ENCODE data around the gene ZNF888. TPM values are rescaled to one million over a fixed set of nuclear protein-coding genes. Genes with fewer than 3 reads are reported as not detected.
A peak's percentile ranks its signal among the peaks of the same experiment; 100 is the strongest.
"Not testable (repeated sequence)": the region's sequence is repeated elsewhere in the genome, so short reads cannot be mapped to it uniquely, and the experiment has no call there.

The ZNF888 gene
- polyA plus RNA-seq, 10 donors: 2.2 to 3.9 (median 2.9) TPM

- no peak for DNase-seq
These were observed 34.2 kb downstream of the ZNF888 start for GRCh38 chr19:52889076-52889475.

GRCh38 chr19:52880895-52881389 lies 42.3 kb downstream of the ZNF888 start:
- no peak for DNase-seq

GRCh38 chr19:52872996-52873395 lies 50.2 kb downstream of the ZNF888 start:
- DNase-seq: not testable (repeated sequence)

GRCh38 chr19:52871466-52871865 lies 51.8 kb downstream of the ZNF888 start:
- DNase-seq: no peak

GRCh38 chr19:52868031-52868430 lies 55.2 kb downstream of the ZNF888 start:
- DNase-seq: not testable (repeated sequence)

GRCh38 chr19:52857378-52858191 lies 65.6 kb downstream of the ZNF888 start, which contains the start of gene ZNF468:
ZNF468 (minus strand) TSS chr19:52857619; CDS start chr19:52854272, 3,347 bp downstream.
- DNase-seq: peak; percentile 38 to 85 (median 66)

GRCh38 chr19:52856540-52857377 lies 66.5 kb downstream of the ZNF888 start:
- DNase-seq: peak; percentile 2 to 23 (median 4)

Other genes starting within 250 kb of the ZNF888 start
- gene ZNF611, start 188.4 kb downstream of the ZNF888 start, polyA plus RNA-seq (ENCODE audit: insufficient read length in 10 of 10): 10 to 100 TPM in 1 of 10 donors, 1 to 10 TPM in 9; 4.9 to 10.3 (median 7.2) TPM
- gene ZNF600, start 136.6 kb downstream of the ZNF888 start, polyA plus RNA-seq (ENCODE audit: insufficient read length in 10 of 10): 1 to 10 TPM; 1.3 to 5.1 (median 3.5) TPM
- 10 to 100 TPM in 3 of 10 donors, 1 to 10 TPM in 7; 6.6 to 11.4 (median 8.3) TPM for gene ZNF28, start 101.8 kb downstream of the ZNF888 start, polyA plus RNA-seq (ENCODE audit: insufficient read length in 10 of 10)
- gene ZNF468, start 65.8 kb downstream of the ZNF888 start, polyA plus RNA-seq (ENCODE audit: insufficient read length in 10 of 10): 10 to 100 TPM; 13.2 to 22.5 (median 18.1) TPM
- gene ZNF320, start 25.8 kb downstream of the ZNF888 start, polyA plus RNA-seq (ENCODE audit: insufficient read length in 10 of 10): 10 to 100 TPM in 9 of 10 donors, 1 to 10 TPM in 1; 9.9 to 30.9 (median 14.8) TPM
- 1 to 10 TPM; 5.2 to 8.6 (median 7.3) TPM for gene ZNF816, start 39.5 kb upstream of the ZNF888 start, polyA plus RNA-seq (ENCODE audit: insufficient read length in 10 of 10)
- under 1 TPM in 1 of 10 donors, not detected in 9; 0.25 TPM for gene ERVV-1, start 90.5 kb upstream of the ZNF888 start, polyA plus RNA-seq (ENCODE audit: insufficient read length in 10 of 10)
- under 1 TPM in 1 of 10 donors, not detected in 9; 0.05 TPM for gene ERVV-2, start 121.3 kb upstream of the ZNF888 start, polyA plus RNA-seq (ENCODE audit: insufficient read length in 10 of 10)
- 10 to 100 TPM; 12.1 to 31.1 (median 18.5) TPM for gene ZNF160, start 180.0 kb upstream of the ZNF888 start, polyA plus RNA-seq (ENCODE audit: insufficient read length in 10 of 10)
- 10 to 100 TPM in 7 of 10 donors, 1 to 10 TPM in 3; 8.6 to 15.0 (median 11.5) TPM for gene ZNF415, start 209.5 kb upstream of the ZNF888 start, polyA plus RNA-seq (ENCODE audit: insufficient read length in 10 of 10)
- 10 to 100 TPM in 1 of 10 donors, 1 to 10 TPM in 9; 4.3 to 10.5 (median 7.6) TPM for gene ZNF347, start 235.6 kb upstream of the ZNF888 start, polyA plus RNA-seq (ENCODE audit: insufficient read length in 10 of 10)

All from muscle of back (tissue), 11 donors.